Pancreas (tissue), 10 donors: ENCODE results near the gene FRMPD2. TPM values are rescaled to one million over a fixed set of nuclear protein-coding genes. Genes with fewer than 3 reads are reported as not detected.
"Not testable (repeated sequence)": the region's sequence is repeated elsewhere in the genome, so short reads cannot be mapped to it uniquely, and the experiment has no call there.

ENCODE experiments used
- ATAC-seq, 4 donors: fragments of 200-7000 bp; cut with Tn5 transposase; one replicate each; pipeline versions ENCODE4 v1.8.0 to v1.9.1; 2020; ENCODE audit warnings: mild to moderate bottlenecking in 4 of 4, moderate library complexity in 4 of 4
- DNase-seq, 6 donors: peaks; one replicate each; pipeline ENCODE4 v3.0.0-alpha.2; 2020
- FAIRE-seq: peaks from 2 replicates; lab custom pipeline; 2012; peaks lifted over from hg19 to GRCh38; lab: Jason Lieb, UNC
- H3K27ac ChIP-seq, 4 donors: fragments of 200-600 bp; sonication (generic); 1 replicate in 3 of 4; 2 replicates in 1 of 4; pipeline versions ENCODE4 v1.5.0 to v1.8.0; 2020
- H3K27me3 ChIP-seq, 4 donors: fragments of 200-600 bp; one replicate each; pipeline ENCODE4 v1.8.0; 2021
- H3K36me3 ChIP-seq, 3 donors: fragments of 200-600 bp; sonication (generic) in 1 of 3; one replicate each; pipeline versions ENCODE4 v1.5.0 to v1.8.0; 2020 to 2021
- H3K4me1 ChIP-seq, 3 donors: fragments of 200-600 bp; one replicate each; pipeline ENCODE4 v1.8.0; 2021
- H3K4me3 ChIP-seq, 4 donors: fragments of 200-600 bp; sonication (generic) in 2 of 4; one replicate each; pipeline versions ENCODE4 v1.5.0 to v1.8.0; 2020 to 2021
- H3K9me3 ChIP-seq, 4 donors: fragments of 200-600 bp; one replicate each; pipeline ENCODE4 v1.8.0; 2021
- CTCF ChIP-seq, 4 donors: fragments of 200-600 bp; sonication (generic) in 3 of 4; IDR thresholded peaks; one replicate each; pipeline versions ENCODE4 v1.5.0 to v1.8.0; 2021; ENCODE audit warnings: antibody characterized with exemption in 4 of 4
- WGBS, 2 donors: extraction: QIAGEN DNeasy Blood & Tissue Kit; methylation state at CpG; one replicate each; pipeline ENCODE4 v1.1.7; 2013; 5-methylcytosine and 5-hydroxymethylcytosine counted together
- intact Hi-C, 3 donors: fragments of 100-400 bp; cut with DNase I; formaldehyde crosslinking; loops; one replicate each; pipeline versions ENCODE4 v1.11.1 to v1.14.2; 2022
- polyA plus RNA-seq, 2 donors: library from polyadenylated mRNA; stranded (reverse); fragments of 200-250 nt; gene quantifications; one replicate each; pipeline ENCODE4 v1.2.3, GENCODE V29; 2013
- total RNA-seq, 6 donors: library from RNA; stranded (reverse); fragmentation: NEBNext Ultra II Directional in 4 of 6; extraction: Animal tissue kit (Norgen Biotek cat#: 25700) in 4 of 6; gene quantifications; one replicate each; pipeline versions ENCODE4 v1.2.1 to v1.2.4, GENCODE V29; 2021 to 2023
- donor health status: healthy with polysubstance abuse.
- donor health status: DM: no; HTN: no; CAD: no; lungs with moderate emphysema.
- donor health status: DM: no; HTN: no; CAD: no.
- donor health status: control.
- donor health status: control.
- donor health status: Bipolar disorder and iron deficiency.
- donor health status: DM: yes; HTN: yes; CAD: no.
- donor health status: DM: no; HTN: no; CAD: no.
- donor health status: DM: no; HTN: no; CAD: no.
- donor health status: DM: yes; HTN: yes; CAD: no.

Gene FRMPD2
- total and polyA plus RNA-seq, 8 donors: 0.08 to 0.47 (median 0.24) TPM

GRCh38 chr10:48245977-48246376 lies 28.5 kb downstream of the FRMPD2 start:
- H3K4me1 ChIP-seq: no peaks in the 10 kb centered on the region
- ATAC-seq (no peak), DNase-seq (no peak), FAIRE-seq (no peak)
- H3K27me3 ChIP-seq: no peaks in the 10 kb centered on the region
- H3K27ac ChIP-seq: no peak overlapping the region
- WGBS, 2 donors: 58 to 65% methylated on average over 3 of the region's 3 CpGs
- intact Hi-C loops: no loop called here
- TF ChIP-seq CTCF (IDR thresholded peaks at IDR 0.05): no peak
- H3K4me3 ChIP-seq: no peak overlapping the region
- H3K9me3 ChIP-seq: no peaks in the 10 kb centered on the region
- H3K36me3 ChIP-seq: no peaks in the 10 kb centered on the region

- H3K27me3 ChIP-seq, H3K4me3 ChIP-seq, FAIRE-seq, DNase-seq, H3K4me1 ChIP-seq, intact Hi-C loops, H3K27ac ChIP-seq, ATAC-seq, H3K36me3 ChIP-seq, H3K9me3 ChIP-seq: not testable (repeated sequence)
- 89 to 93% methylated on average over 5 of the region's 5 CpGs for WGBS, 2 donors
Observed at GRCh38 chr10:48243921-48244320, 30.6 kb downstream of the FRMPD2 start.

GRCh38 chr10:48243487-48243886 lies 31.0 kb downstream of the FRMPD2 start:
- ATAC-seq (no peak), FAIRE-seq (no peak), DNase-seq (no peak)
- Histone ChIP-seq H3K4me1 (no peaks in the 10 kb centered on the region), H3K36me3 (no peaks in the 10 kb centered on the region), H3K27ac (no peak overlapping the region), H3K9me3 (no peaks in the 10 kb centered on the region), H3K27me3 (no peaks in the 10 kb centered on the region), H3K4me3 (no peak overlapping the region)
- TF ChIP-seq CTCF (IDR thresholded peaks at IDR 0.05): no peak
- intact Hi-C loops: no loop called here
- 29 to 34% methylated on average over 7 of the region's 7 CpGs for WGBS, 2 donors

- Histone ChIP-seq H3K9me3 (no peaks in the 10 kb centered on the region), H3K36me3 (no peaks in the 10 kb centered on the region), H3K27me3 (no peaks in the 10 kb centered on the region), H3K4me1 (no peaks in the 10 kb centered on the region), H3K27ac (no peak overlapping the region), H3K4me3 (no peak overlapping the region)
- intact Hi-C loops: no loop called here
- 78% methylated on average over 15 of the region's 15 CpGs for WGBS, 2 donors
- TF ChIP-seq CTCF (IDR thresholded peaks at IDR 0.05): no peak
- FAIRE-seq (no peak), ATAC-seq (no peak), DNase-seq (no peak)
Observed at GRCh38 chr10:48242171-48242904, 32.2 kb downstream of the FRMPD2 start.

GRCh38 chr10:48241332-48241731 lies 33.2 kb downstream of the FRMPD2 start:
- DNase-seq (no peak), ATAC-seq (no peak), FAIRE-seq (no peak)
- no peak for TF ChIP-seq CTCF (IDR thresholded peaks at IDR 0.05)
- Histone ChIP-seq H3K27ac (no peak overlapping the region), H3K4me3 (no peak overlapping the region), H3K4me1 (no peaks in the 10 kb centered on the region), H3K9me3 (no peaks in the 10 kb centered on the region), H3K36me3 (no peaks in the 10 kb centered on the region), H3K27me3 (no peaks in the 10 kb centered on the region)
- intact Hi-C loops: no loop called here
